Muscle layer of duodenum (tissue), 2 donors: ENCODE measurements around the gene CFAP97D2.
"Not testable (repeated sequence)": the region's sequence is repeated elsewhere in the genome, so short reads cannot be mapped to it uniquely, and the experiment has no call there.

Experiments
- H3K27ac ChIP-seq: one replicate; pipeline ENCODE4 v1.7.0; 2013; ENCODE audit warnings: mild to moderate bottlenecking, low read length
- H3K27me3 ChIP-seq: one replicate; pipeline ENCODE4 v1.7.0; 2013; ENCODE audit warnings: low read depth, mild to moderate bottlenecking, control low read depth, low read length
- H3K36me3 ChIP-seq, 2 donors: one replicate each; pipeline ENCODE4 v1.7.0; 2013; ENCODE audit warnings: low read length in 2 of 2, control low read depth in 1 of 2, mild to moderate bottlenecking in 1 of 2; ENCODE audit not compliant: insufficient read depth in 2 of 2, control insufficient read depth in 1 of 2
- H3K4me1 ChIP-seq, 2 donors: one replicate each; pipeline ENCODE4 v1.7.0; 2013; ENCODE audit warnings: low read length in 2 of 2, mild to moderate bottlenecking in 2 of 2, control low read depth in 1 of 2, moderate library complexity in 1 of 2; ENCODE audit not compliant: insufficient read depth in 2 of 2, control insufficient read depth in 1 of 2
- H3K4me3 ChIP-seq, 2 donors: one replicate each; pipeline ENCODE4 v1.7.0; 2013; ENCODE audit warnings: low read length in 2 of 2, low read depth in 1 of 2, mild to moderate bottlenecking in 1 of 2
- H3K9me3 ChIP-seq, 2 donors: one replicate each; pipeline ENCODE4 v1.7.0; 2013; ENCODE audit warnings: low read length in 2 of 2, control low read depth in 1 of 2, mild to moderate bottlenecking in 1 of 2; ENCODE audit not compliant: control insufficient read depth in 1 of 2
- donor health status: healthy.

CFAP97D2 gene

DNA sequence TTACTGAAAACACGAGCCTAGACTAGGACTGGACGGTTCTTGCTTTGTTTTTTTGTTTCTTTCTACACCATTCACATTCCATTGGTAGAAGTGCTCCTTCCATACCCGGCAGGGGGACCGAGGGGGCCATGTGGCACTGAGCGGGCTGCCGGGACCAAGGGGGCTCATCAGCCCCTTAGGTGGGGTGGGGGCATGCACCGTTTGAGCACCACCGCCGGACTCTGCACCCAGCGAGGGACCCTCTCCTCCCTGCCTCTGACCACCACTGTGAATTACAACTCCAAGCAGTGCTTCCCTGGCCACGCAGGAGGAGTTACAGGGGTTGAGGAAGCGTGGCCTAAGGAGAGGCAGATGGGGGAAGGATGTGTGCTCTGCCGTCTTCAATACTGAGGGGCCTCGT is 15.0 kb upstream of the CFAP97D2 start:
- Histone ChIP-seq H3K36me3 (no peaks in the 10 kb centered on the region), H3K9me3 (no peaks in the 10 kb centered on the region), H3K4me3 (no peak overlapping the region), H3K27ac (no peak overlapping the region), H3K4me1 (peaks cover 6 to 19% of the 10 kb centered on the region in 2 donors), H3K27me3 (no peaks in the 10 kb centered on the region)

DNA sequence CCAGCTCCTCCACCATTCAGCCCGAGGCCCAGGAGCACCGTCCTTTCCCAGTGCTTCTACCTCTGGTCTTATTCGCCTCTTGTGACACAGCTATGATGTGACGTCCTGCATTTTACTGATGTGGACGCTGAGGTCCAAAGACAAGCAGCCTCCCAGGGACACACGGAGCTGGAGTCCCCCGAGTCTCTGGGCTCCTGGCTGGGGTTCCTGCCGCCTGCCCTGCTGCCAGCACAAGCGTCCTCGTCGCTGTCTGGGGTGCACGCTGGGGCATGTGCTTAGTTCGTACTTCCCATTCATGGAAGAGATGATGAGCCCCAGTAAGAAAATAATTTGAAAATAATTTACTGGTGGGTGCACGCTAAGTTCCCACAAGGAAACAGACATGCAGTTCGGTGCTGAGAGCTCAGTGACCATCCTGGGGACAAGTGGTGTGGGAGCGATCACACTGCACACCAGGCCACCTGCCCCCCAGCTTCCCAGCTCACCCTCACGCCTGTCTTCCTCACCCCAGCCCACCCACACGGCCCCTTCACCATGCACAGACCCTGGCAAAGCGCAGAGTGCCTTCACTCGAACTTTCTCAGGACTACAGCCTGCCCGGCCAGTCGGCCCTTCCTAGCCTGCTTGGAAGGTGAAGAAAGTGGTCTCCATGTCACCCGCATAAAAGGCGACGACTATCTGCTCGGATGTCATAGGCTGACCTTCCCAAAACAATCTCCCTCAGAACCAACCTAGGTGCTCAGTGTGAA is 14.2 kb upstream of the CFAP97D2 start:
- Histone ChIP-seq H3K4me3 (no peak overlapping the region), H3K27ac (no peak overlapping the region), H3K36me3 (no peaks in the 10 kb centered on the region), H3K9me3 (no peaks in the 10 kb centered on the region), H3K27me3 (no peaks in the 10 kb centered on the region), H3K4me1 (peaks cover 6 to 19% of the 10 kb centered on the region in 2 donors)

DNA sequence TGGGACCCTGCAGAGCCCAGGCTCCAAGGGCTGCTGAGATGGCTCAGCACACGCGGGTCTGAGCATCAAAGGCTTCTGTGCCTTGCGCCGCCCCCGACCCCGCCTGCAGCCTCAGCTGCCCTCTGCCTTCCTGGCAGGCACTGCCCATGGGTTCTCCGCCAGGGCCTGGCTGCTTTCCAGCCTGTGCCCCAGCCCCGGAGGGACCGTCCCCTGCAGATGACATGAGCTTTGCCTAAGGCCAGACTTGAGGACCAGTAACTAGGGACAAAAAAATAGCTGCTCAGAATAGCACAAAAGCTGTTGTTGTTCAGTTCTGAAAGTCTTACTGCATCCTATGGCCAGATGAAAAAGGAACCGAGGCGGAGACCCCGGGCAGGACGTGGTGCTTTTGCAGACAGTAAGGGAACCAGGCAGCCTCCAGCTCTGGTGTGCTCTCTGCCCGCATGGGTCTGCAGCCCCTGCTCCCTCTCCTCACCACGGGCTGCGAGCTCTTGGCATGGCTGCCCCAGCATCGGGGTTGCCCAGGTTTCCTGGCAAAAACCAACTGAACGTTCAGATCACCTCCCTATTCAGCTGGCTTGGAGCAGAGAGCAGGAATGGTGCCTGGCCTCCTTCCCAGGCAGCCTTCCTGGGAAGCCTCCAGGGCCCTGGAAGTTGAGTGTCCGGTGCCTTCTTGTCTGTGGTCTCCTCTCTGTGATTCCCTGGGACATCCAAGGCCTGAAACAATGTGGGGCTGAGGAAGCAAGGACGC is 12.5 kb upstream of the CFAP97D2 start:
- Histone ChIP-seq H3K27ac (no peak overlapping the region), H3K27me3 (no peaks in the 10 kb centered on the region), H3K36me3 (no peaks in the 10 kb centered on the region), H3K4me1 (peaks cover 4 to 18% of the 10 kb centered on the region in 2 donors), H3K9me3 (peaks cover 0 to 1% of the 10 kb centered on the region in 2 donors), H3K4me3 (peak overlapping the region in 1 of 2 donors; percentile 16)

DNA sequence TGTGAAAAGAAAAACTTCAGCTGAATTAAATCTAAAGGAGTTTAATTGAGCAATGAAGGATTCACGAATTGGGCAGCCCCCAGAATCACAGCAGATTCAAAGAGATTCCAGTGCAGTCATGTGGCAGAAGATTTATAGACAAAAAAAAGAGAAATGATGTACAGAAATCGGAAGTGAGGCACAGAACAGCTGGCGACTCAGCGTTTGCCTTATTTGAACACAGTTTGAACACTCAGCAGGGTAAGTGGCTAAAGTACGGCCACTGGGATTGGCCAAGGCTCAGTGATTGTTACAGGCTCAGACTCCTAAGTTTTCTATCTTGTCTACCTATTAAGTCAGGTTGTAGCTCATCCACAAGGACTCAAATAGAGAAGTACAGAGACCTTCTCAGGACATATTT is 11.6 kb upstream of the CFAP97D2 start:
- H3K27ac ChIP-seq = no peak overlapping the region
- H3K4me3 ChIP-seq = no peak overlapping the region
- H3K9me3 ChIP-seq = peaks cover 0 to 7% of the 10 kb centered on the region in 2 donors
- H3K36me3 ChIP-seq = no peaks in the 10 kb centered on the region
- H3K4me1 ChIP-seq = peaks cover 0 to 14% of the 10 kb centered on the region in 2 donors
- no peaks in the 10 kb centered on the region for H3K27me3 ChIP-seq

- no peak overlapping the region for H3K27ac ChIP-seq
- H3K9me3 ChIP-seq = peaks cover 0 to 8% of the 10 kb centered on the region in 2 donors
- H3K4me3 ChIP-seq = no peak overlapping the region
- H3K27me3 ChIP-seq = no peaks in the 10 kb centered on the region
- peaks cover 0 to 12% of the 10 kb centered on the region in 2 donors for H3K4me1 ChIP-seq
- no peaks in the 10 kb centered on the region for H3K36me3 ChIP-seq
Measured at GRCh38 chr13:114167885-114168284, 11.2 kb upstream of the CFAP97D2 start.

DNA sequence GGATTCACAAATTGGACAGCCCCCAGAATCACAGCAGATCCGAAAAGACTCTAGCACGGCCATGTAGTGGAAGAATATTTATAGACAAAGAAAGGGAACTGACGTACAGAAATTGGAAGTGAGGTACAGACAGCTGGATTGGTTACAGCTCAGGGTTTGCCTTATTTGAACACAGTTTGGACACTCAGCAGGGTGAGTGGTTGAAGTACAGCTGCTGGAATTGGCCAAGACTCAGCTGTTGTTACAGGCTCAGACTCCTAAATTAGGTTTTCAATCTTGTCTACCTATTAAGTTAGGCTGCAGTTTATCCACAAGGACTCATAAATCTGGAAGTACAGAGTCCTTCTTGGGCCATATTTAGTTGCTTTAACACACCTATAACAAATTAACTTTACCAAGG is 5.8 kb upstream of the CFAP97D2 start:
- Histone ChIP-seq H3K9me3 (peaks cover 8 to 21% of the 10 kb centered on the region in 2 donors), H3K27me3 (no peaks in the 10 kb centered on the region), H3K4me1 (no peaks in the 10 kb centered on the region), H3K4me3 (no peak overlapping the region), H3K36me3 (no peaks in the 10 kb centered on the region), H3K27ac (no peak overlapping the region)

DNA sequence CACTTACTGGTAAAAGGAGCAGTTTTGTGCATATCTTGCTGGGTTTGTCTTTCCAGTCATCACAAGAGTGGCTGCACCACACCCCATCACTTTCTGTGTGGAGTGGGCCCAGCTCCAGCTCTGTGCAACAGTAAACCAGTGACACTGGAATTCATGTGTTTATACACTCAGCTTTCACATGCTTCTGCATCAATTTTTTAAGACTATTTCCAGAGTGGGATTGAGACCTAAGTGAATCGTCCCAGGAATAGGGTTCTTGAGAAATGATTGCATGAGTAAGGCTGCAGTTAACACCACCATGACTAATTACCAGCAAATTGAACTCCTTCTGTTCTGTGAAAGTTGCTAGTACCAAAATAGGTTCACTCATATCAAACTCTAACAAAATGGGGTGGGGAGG is 5.3 kb upstream of the CFAP97D2 start:
- Histone ChIP-seq H3K4me1 (peaks cover 0 to under 1% of the 10 kb centered on the region in 2 donors), H3K36me3 (no peaks in the 10 kb centered on the region)

DNA sequence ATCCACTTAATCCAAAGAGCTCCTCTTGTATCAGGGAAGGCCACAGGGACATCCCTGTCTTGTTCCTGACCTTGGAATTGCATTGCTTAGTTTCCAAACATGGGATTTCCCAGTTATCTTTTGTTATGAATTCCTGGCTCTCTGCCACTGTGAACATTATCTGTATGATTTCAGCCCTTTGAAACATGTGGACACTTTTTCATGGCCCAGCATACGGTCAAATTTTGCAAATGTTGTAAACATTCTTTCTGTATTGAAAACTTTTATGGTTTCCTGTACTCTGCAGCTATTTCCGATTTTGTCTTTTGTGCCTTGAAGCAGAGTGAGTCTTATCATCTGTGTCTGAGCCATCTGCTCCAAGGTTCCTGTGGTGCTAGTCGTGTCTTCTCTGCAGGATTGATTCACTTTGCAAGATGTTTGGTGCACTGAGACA is 4.5 kb upstream of the CFAP97D2 start:
- Histone ChIP-seq H3K4me3 (no peak overlapping the region), H3K27me3 (no peaks in the 10 kb centered on the region), H3K9me3 (peaks cover 8 to 21% of the 10 kb centered on the region in 2 donors), H3K4me1 (peaks cover 0 to 7% of the 10 kb centered on the region in 2 donors), H3K27ac (no peak overlapping the region), H3K36me3 (no peaks in the 10 kb centered on the region)

More for the DNA sequence above, 5.3 kb upstream of the CFAP97D2 start:
- no peak overlapping the region for H3K27ac ChIP-seq
- H3K4me3 ChIP-seq = no peak overlapping the region
- H3K27me3 ChIP-seq = no peaks in the 10 kb centered on the region
- peaks cover 8 to 21% of the 10 kb centered on the region in 2 donors for H3K9me3 ChIP-seq

GRCh38 chr13:114176359-114176902 is 2.6 kb upstream of the CFAP97D2 start:
- peaks cover 8 to 21% of the 10 kb centered on the region in 2 donors for H3K9me3 ChIP-seq
- not testable (repeated sequence) for H3K4me1 ChIP-seq, H3K36me3 ChIP-seq, H3K27me3 ChIP-seq, H3K27ac ChIP-seq, H3K4me3 ChIP-seq

- H3K4me1 ChIP-seq = peaks cover 0 to 7% of the 10 kb centered on the region in 2 donors
- no peaks in the 10 kb centered on the region for H3K36me3 ChIP-seq
- peaks cover 8 to 14% of the 10 kb centered on the region in 2 donors for H3K9me3 ChIP-seq
- no peak overlapping the region for H3K4me3 ChIP-seq
- no peak overlapping the region for H3K27ac ChIP-seq
- H3K27me3 ChIP-seq = no peaks in the 10 kb centered on the region
Measured at GRCh38 chr13:114177245-114178010, 1.6 kb upstream of the CFAP97D2 start.
